Neuronal stem cell (in vitro differentiated cells): ENCODE measurements around the gene XK.
A peak's percentile ranks its signal among the peaks of the same experiment; 100 is the strongest.

Experiments used
- DNase-seq: peaks from one replicate; pipeline ENCODE4 v3.0.0-alpha.2; 2013; ENCODE audit warnings: low spot score
- H2AFZ ChIP-seq: one replicate; pipeline ENCODE4 v1.6.1; 2013; ENCODE audit warnings: mild to moderate bottlenecking, low read length, inconsistent platforms
- H2AK5ac ChIP-seq: 2 replicates; pipeline ENCODE4 v1.6.1; 2013; ENCODE audit warnings: low read depth, mild to moderate bottlenecking, inconsistent platforms, low read length, moderate library complexity, mixed read lengths
- H2BK120ac ChIP-seq: 2 replicates; pipeline ENCODE4 v1.6.1; 2013; ENCODE audit warnings: low read depth, mild to moderate bottlenecking, inconsistent platforms, low read length, moderate library complexity, mixed read lengths
- H2BK12ac ChIP-seq: one replicate; pipeline ENCODE4 v1.6.1; 2013; ENCODE audit warnings: low read length, inconsistent platforms
- H2BK15ac ChIP-seq: 2 replicates; pipeline ENCODE4 v1.6.1; 2013; ENCODE audit warnings: mild to moderate bottlenecking, low read length, inconsistent platforms, mixed read lengths
- H2BK5ac ChIP-seq: one replicate; pipeline ENCODE4 v1.6.1; 2013; ENCODE audit warnings: inconsistent platforms, mild to moderate bottlenecking, low read length, moderate library complexity
- H3K14ac ChIP-seq: one replicate; pipeline ENCODE4 v1.6.1; 2013; ENCODE audit warnings: low read length, inconsistent platforms
- H3K18ac ChIP-seq: 2 replicates; pipeline ENCODE4 v1.6.1; 2013; ENCODE audit warnings: low read length, inconsistent platforms
- H3K23ac ChIP-seq: 2 replicates; pipeline ENCODE4 v1.6.1; 2013; ENCODE audit warnings: low read depth, mild to moderate bottlenecking, mixed read lengths, low read length, inconsistent platforms; ENCODE audit not compliant: poor library complexity
- H3K27ac ChIP-seq: replicated peaks from 3 replicates; pipeline ENCODE4 v1.5.1; 2013; ENCODE audit warnings: low read length, inconsistent platforms
- H3K27me3 ChIP-seq, 3 experiments: 2 replicates each; pipeline ENCODE4 v1.6.1; 2013; ENCODE audit warnings: low read length in 3 of 3, mild to moderate bottlenecking in 2 of 3, inconsistent platforms in 1 of 3, low read depth in 1 of 3, mixed read lengths in 1 of 3, moderate library complexity in 1 of 3; ENCODE audit not compliant: control insufficient read depth in 3 of 3, insufficient read depth in 3 of 3
- H3K36me3 ChIP-seq, 2 donors: replicated peaks in 1 of 2; 2 replicates each; pipeline ENCODE4 v1.6.1; 2013; ENCODE audit warnings: low read length in 2 of 2; ENCODE audit not compliant: control insufficient read depth in 2 of 2, insufficient read depth in 2 of 2
- H3K4ac ChIP-seq: 2 replicates; pipeline ENCODE4 v1.6.1; 2013; ENCODE audit warnings: inconsistent platforms, mild to moderate bottlenecking, low read length, moderate library complexity
- H3K4me1 ChIP-seq, 2 donors: 1 replicate in 1 of 2; 2 replicates in 1 of 2; pipeline ENCODE4 v1.6.1; 2013; ENCODE audit warnings: low read length in 2 of 2, low read depth in 1 of 2; ENCODE audit not compliant: control insufficient read depth in 2 of 2, insufficient read depth in 1 of 2
- H3K4me2 ChIP-seq: one replicate; pipeline ENCODE4 v1.6.1; 2013; ENCODE audit warnings: mild to moderate bottlenecking, low read length, inconsistent platforms; ENCODE audit not compliant: insufficient read depth, poor library complexity, severe bottlenecking
- H3K4me3 ChIP-seq, 2 donors: 2 replicates each; pipeline ENCODE4 v1.5.1; 2013; ENCODE audit warnings: low read length in 2 of 2, mild to moderate bottlenecking in 2 of 2, inconsistent platforms in 1 of 2, moderate library complexity in 1 of 2
- H3K79me1 ChIP-seq: one replicate; pipeline ENCODE4 v1.6.1; 2013; ENCODE audit warnings: low read depth, mild to moderate bottlenecking, inconsistent platforms, low read length, moderate library complexity
- H3K9ac ChIP-seq: one replicate; pipeline ENCODE4 v1.6.1; 2013; ENCODE audit warnings: mild to moderate bottlenecking, low read depth, low read length, inconsistent platforms; ENCODE audit not compliant: poor library complexity
- H3K9me3 ChIP-seq, 2 donors: replicated peaks in 1 of 2; 2 replicates each; pipeline versions ENCODE3 to v1.6.1; 2013; ENCODE audit warnings: low read length in 2 of 2, mild to moderate bottlenecking in 2 of 2, inconsistent platforms in 1 of 2, low read depth in 1 of 2, mixed read lengths in 1 of 2, moderate library complexity in 1 of 2; ENCODE audit not compliant: control insufficient read depth in 2 of 2, insufficient read depth in 1 of 2
- H4K8ac ChIP-seq: one replicate; pipeline ENCODE4 v1.6.1; 2013; ENCODE audit warnings: low read depth, mild to moderate bottlenecking, inconsistent platforms, low read length, moderate library complexity
- H4K91ac ChIP-seq: one replicate; pipeline ENCODE4 v1.6.1; 2013; ENCODE audit warnings: low read length, low read depth, mild to moderate bottlenecking, inconsistent platforms; ENCODE audit not compliant: poor library complexity
- WGBS, 2 donors: extraction: QIAGEN DNeasy Blood & Tissue Kit; methylation state at CpG; one replicate each; pipeline ENCODE4 v1.1.7; 2013; ENCODE audit warnings: missing lambda C conversion rate in 2 of 2, mixed read lengths in 1 of 2; ENCODE audit not compliant: insufficient read length in 2 of 2, insufficient replicate concordance in 1 of 2; ENCODE audit errors: extremely low coverage in 2 of 2; 5-methylcytosine and 5-hydroxymethylcytosine counted together

Gene XK

GRCh38 chrX:37726346-37726745 is 40.8 kb downstream of the XK start:
- no peaks in the 10 kb centered on the region for H3K4me1 ChIP-seq
- no peaks in the 10 kb centered on the region for H3K9me3 ChIP-seq
- H3K36me3 ChIP-seq: no peaks in the 10 kb centered on the region
- H2AK5ac ChIP-seq: no peak overlapping the region
- no peaks in the 10 kb centered on the region for H3K79me1 ChIP-seq
- no peak overlapping the region for H3K18ac ChIP-seq
- H3K9ac ChIP-seq: no peak overlapping the region
- no peak overlapping the region for H2BK120ac ChIP-seq
- H2BK5ac ChIP-seq: no peak overlapping the region
- no peak overlapping the region for H2BK15ac ChIP-seq
- H3K4me3 ChIP-seq: no peak overlapping the region
- H3K23ac ChIP-seq: no peak overlapping the region
- no peak overlapping the region for H2BK12ac ChIP-seq
- no peak overlapping the region for H4K8ac ChIP-seq
- no peak overlapping the region for H3K4me2 ChIP-seq
- no peak overlapping the region for H3K4ac ChIP-seq
- WGBS, 2 donors: no CpG with 5 or more reads among the region's 3 CpGs
- H3K27me3 ChIP-seq: no peaks in the 10 kb centered on the region
- no peak overlapping the region for H2AFZ ChIP-seq
- H3K14ac ChIP-seq: no peak overlapping the region
- H3K27ac ChIP-seq: no peak overlapping the region
- no peak for DNase-seq
- no peak overlapping the region for H4K91ac ChIP-seq

- Histone ChIP-seq H2BK120ac (no peak overlapping the region), H4K91ac (no peak overlapping the region), H2AK5ac (no peak overlapping the region), H3K14ac (no peak overlapping the region), H3K9ac (no peak overlapping the region), H3K9me3 (no peaks in the 10 kb centered on the region), H4K8ac (no peak overlapping the region), H3K4me2 (no peak overlapping the region), H3K27me3 (no peaks in the 10 kb centered on the region), H3K18ac (no peak overlapping the region), H3K27ac (no peak overlapping the region), H3K4ac (no peak overlapping the region), H2AFZ (no peak overlapping the region), H3K4me3 (no peak overlapping the region), H2BK15ac (no peak overlapping the region), H3K23ac (no peak overlapping the region), H2BK5ac (no peak overlapping the region), H3K4me1 (no peaks in the 10 kb centered on the region), H3K79me1 (no peaks in the 10 kb centered on the region), H2BK12ac (no peak overlapping the region), H3K36me3 (no peaks in the 10 kb centered on the region)
- DNase-seq: peak; percentile 23
- no CpG with 5 or more reads among the region's 3 CpGs for WGBS, 2 donors
Observed at GRCh38 chrX:37745354-37745753, 59.8 kb downstream of the XK start.

DNA sequence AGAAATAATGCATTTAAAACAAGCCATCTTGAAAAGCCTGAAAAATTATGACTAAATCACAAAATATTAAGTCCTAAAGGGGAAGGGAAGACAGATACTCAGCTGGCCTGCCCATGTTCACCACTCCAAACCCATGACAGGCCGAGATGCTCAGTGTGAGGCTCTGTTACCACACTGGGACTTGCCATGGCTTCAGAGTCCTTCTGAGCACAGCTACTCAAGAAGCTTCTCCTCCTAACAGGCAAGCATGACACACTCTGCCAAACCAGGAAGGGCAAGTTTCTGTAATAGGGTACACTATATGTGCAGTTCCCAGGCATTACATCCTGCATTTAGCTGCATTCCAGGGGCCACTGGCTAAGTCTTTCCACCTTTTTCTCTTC is 60.2 kb downstream of the XK start:
- Histone ChIP-seq H3K4me2 (no peak overlapping the region), H2BK12ac (no peak overlapping the region), H3K14ac (no peak overlapping the region), H3K18ac (no peak overlapping the region), H2AK5ac (no peak overlapping the region), H3K4me3 (no peak overlapping the region), H3K9me3 (no peaks in the 10 kb centered on the region), H3K4me1 (no peaks in the 10 kb centered on the region), H2BK15ac (no peak overlapping the region), H3K36me3 (no peaks in the 10 kb centered on the region), H2BK5ac (no peak overlapping the region), H4K8ac (no peak overlapping the region), H3K23ac (no peak overlapping the region), H3K79me1 (no peaks in the 10 kb centered on the region), H3K27ac (no peak overlapping the region), H2BK120ac (no peak overlapping the region), H3K9ac (no peak overlapping the region), H3K27me3 (no peaks in the 10 kb centered on the region), H4K91ac (no peak overlapping the region), H3K4ac (no peak overlapping the region), H2AFZ (no peak overlapping the region)
- WGBS, 2 donors: no CpG with 5 or more reads among the region's 1 CpG
- DNase-seq: no peak

DNA sequence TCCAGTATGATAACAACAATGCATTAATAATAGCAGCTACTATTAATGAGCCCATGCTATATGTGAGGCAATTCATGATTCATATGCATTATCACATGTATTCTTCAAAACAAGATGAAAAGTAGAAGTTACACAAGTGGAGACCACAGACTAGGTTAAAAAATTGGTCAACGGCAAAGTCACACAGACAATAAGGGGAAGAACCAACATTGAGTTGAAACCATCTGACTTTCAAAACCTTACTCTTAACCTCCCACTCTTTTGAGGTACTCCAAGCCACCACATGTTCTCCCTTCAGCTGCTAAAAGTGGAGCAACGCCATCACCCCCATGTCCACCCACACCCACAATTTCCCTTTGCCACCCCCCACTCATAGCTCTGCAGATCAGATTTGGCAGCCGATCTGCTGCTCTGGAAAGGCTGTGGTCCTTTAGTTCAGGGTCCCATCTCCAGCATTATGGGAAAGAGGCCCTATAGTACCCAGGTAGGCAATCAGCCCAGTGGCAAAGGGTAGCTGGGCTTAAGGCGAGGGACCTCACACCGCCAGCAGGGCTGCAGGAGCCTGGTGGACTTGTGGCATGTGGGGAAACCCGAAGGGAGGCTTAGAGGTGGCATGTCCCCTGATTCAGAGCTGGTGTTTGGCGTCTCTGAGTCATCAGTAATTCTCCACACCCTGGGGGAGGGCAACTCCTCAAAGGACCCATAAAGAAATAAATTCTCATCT is 60.8 kb downstream of the XK start:
- H3K27ac ChIP-seq: no peak overlapping the region
- no peak overlapping the region for H4K91ac ChIP-seq
- no peak overlapping the region for H2BK120ac ChIP-seq
- no peaks in the 10 kb centered on the region for H3K9me3 ChIP-seq
- H2BK12ac ChIP-seq: peak overlapping the region; percentile 10
- no peak overlapping the region for H3K4me3 ChIP-seq
- no peak overlapping the region for H3K18ac ChIP-seq
- no peaks in the 10 kb centered on the region for H3K27me3 ChIP-seq
- no peak overlapping the region for H3K4me2 ChIP-seq
- no peak overlapping the region for H3K9ac ChIP-seq
- H3K4me1 ChIP-seq: no peaks in the 10 kb centered on the region
- no peak overlapping the region for H2BK15ac ChIP-seq
- H3K79me1 ChIP-seq: no peaks in the 10 kb centered on the region
- H2AK5ac ChIP-seq: no peak overlapping the region
- H4K8ac ChIP-seq: no peak overlapping the region
- H3K14ac ChIP-seq: no peak overlapping the region
- WGBS, 2 donors: no CpG with 5 or more reads among the region's 7 CpGs
- H2BK5ac ChIP-seq: no peak overlapping the region
- H2AFZ ChIP-seq: no peak overlapping the region
- H3K23ac ChIP-seq: no peak overlapping the region
- no peak overlapping the region for H3K4ac ChIP-seq
- H3K36me3 ChIP-seq: no peaks in the 10 kb centered on the region
- no peak for DNase-seq
